Natural killer cell (primary cell): ENCODE measurements around the gene LRRC1. TPM values are rescaled to one million over a fixed set of nuclear protein-coding genes. Genes with fewer than 3 reads are reported as not detected.

Experiments used
- ATAC-seq, 3 donors: fragments of 150-1000 bp in 2 of 3; fragments of 200-7000 bp in 1 of 3; cut with Tn5 transposase; 1 replicate in 1 of 3; 2 replicates in 2 of 3; pipeline ENCODE4 v1.10.0; 2021; ENCODE audit warnings: mild to moderate bottlenecking in 2 of 3, moderate library complexity in 2 of 3
- DNase-seq, 2 donors: peaks; one replicate each; pipeline versions ENCODE4 v3.0.0 to v3.0.0-alpha.2; 2013 to 2021; ENCODE audit warnings: mixed read lengths in 1 of 2
- H3K27ac ChIP-seq: one replicate; pipeline ENCODE4 v1.5.1; 2013; ENCODE audit warnings: mild to moderate bottlenecking, low read length
- H3K27me3 ChIP-seq: one replicate; pipeline ENCODE4 v1.6.1; 2013; ENCODE audit warnings: low read length; ENCODE audit not compliant: control insufficient read depth, insufficient read depth
- H3K36me3 ChIP-seq: one replicate; pipeline ENCODE4 v1.6.1; 2013; ENCODE audit warnings: low read length; ENCODE audit not compliant: control insufficient read depth, insufficient read depth
- H3K4me1 ChIP-seq: one replicate; pipeline ENCODE4 v1.6.1; 2013; ENCODE audit warnings: low read length; ENCODE audit not compliant: control insufficient read depth, insufficient read depth
- H3K4me3 ChIP-seq: one replicate; pipeline ENCODE4 v1.5.1; 2013; ENCODE audit warnings: low read length
- H3K9me3 ChIP-seq: one replicate; pipeline ENCODE4 v1.6.1; 2013; ENCODE audit warnings: low read length; ENCODE audit not compliant: control insufficient read depth, insufficient read depth
- H3K27ac Mint-ChIP-seq, 2 donors: one replicate each; pipeline ENCODE4 v1.8.0; 2022; ENCODE audit warnings: mild to moderate bottlenecking in 2 of 2, mixed read lengths in 2 of 2, moderate library complexity in 1 of 2
- H3K27me3 Mint-ChIP-seq, 2 donors: one replicate each; pipeline ENCODE4 v1.8.0; 2022; ENCODE audit warnings: low read depth in 2 of 2, mixed read lengths in 2 of 2
- H3K36me3 Mint-ChIP-seq: one replicate; pipeline ENCODE4 v1.8.0; 2022; ENCODE audit warnings: mixed read lengths
- H3K4me1 Mint-ChIP-seq, 2 donors: one replicate each; pipeline ENCODE4 v1.8.0; 2022; ENCODE audit warnings: mixed read lengths in 2 of 2
- H3K4me3 Mint-ChIP-seq: one replicate; pipeline ENCODE4 v1.8.0; 2022; ENCODE audit warnings: mild to moderate bottlenecking, moderate library complexity, mixed read lengths
- H3K9me3 Mint-ChIP-seq, 2 donors: one replicate each; pipeline ENCODE4 v1.8.0; 2022; ENCODE audit warnings: mixed read lengths in 2 of 2
- CTCF ChIP-seq: fragments of 200-600 bp; IDR thresholded peaks from one replicate; pipeline ENCODE4 v1.8.0; 2022; ENCODE audit warnings: antibody characterized with exemption
- WGBS: methylation state at CpG from one replicate; pipeline ENCODE4 v1.1.7; 2013; ENCODE audit warnings: missing lambda C conversion rate; ENCODE audit not compliant: insufficient coverage; 5-methylcytosine and 5-hydroxymethylcytosine counted together
- intact Hi-C: fragments of 100-400 bp; cut with micrococcal nuclease; formaldehyde crosslinking; loops from one replicate; pipeline ENCODE4 v1.14.2; 2022
- total RNA-seq, 4 donors: library from RNA; stranded (reverse); fragments of 120-200 nt in 1 of 4; gene quantifications; one replicate each; pipeline versions ENCODE4 v1.2.3 to v1.2.4, GENCODE V29; 2013 to 2022

Gene LRRC1
- total RNA-seq, 3 donors from 2014 or later (not counting 1 experiment from before 2014, with no cell fraction given): 2.0 to 5.6 (median 3.7) TPM

- Mint-ChIP-seq H3K4me1 (peaks cover 5 to 9% of the 10 kb centered on the region in 2 donors), H3K4me3 (no peak overlapping the region), H3K36me3 (no peaks in the 10 kb centered on the region), H3K27me3 (no peaks in the 10 kb centered on the region), H3K9me3 (no peaks in the 10 kb centered on the region), H3K27ac (no peak overlapping the region)
- WGBS: 100% methylated on average over 2 of the region's 2 CpGs
- Histone ChIP-seq H3K36me3 (no peaks in the 10 kb centered on the region), H3K4me3 (no peak overlapping the region), H3K4me1 (no peaks in the 10 kb centered on the region), H3K27me3 (no peaks in the 10 kb centered on the region), H3K9me3 (no peaks in the 10 kb centered on the region), H3K27ac (no peak overlapping the region)
- ATAC-seq (no peak), DNase-seq (no peak)
- no peak for TF ChIP-seq CTCF
- intact Hi-C loops: no loop called here
Observed at GRCh38 chr6:53850527-53850926, 55.7 kb downstream of the LRRC1 start.

GRCh38 chr6:53851561-53851960 is 56.8 kb downstream of the LRRC1 start:
- H3K36me3 Mint-ChIP-seq: no peaks in the 10 kb centered on the region

GRCh38 chr6:53852805-53853204 is 58.0 kb downstream of the LRRC1 start:
- Mint-ChIP-seq H3K4me1 (peaks cover 5 to 9% of the 10 kb centered on the region in 2 donors), H3K27ac (no peak overlapping the region), H3K27me3 (no peaks in the 10 kb centered on the region), H3K36me3 (no peaks in the 10 kb centered on the region), H3K9me3 (no peaks in the 10 kb centered on the region), H3K4me3 (no peak overlapping the region)
- DNase-seq: no peak
- Histone ChIP-seq H3K27me3 (no peaks in the 10 kb centered on the region), H3K9me3 (no peaks in the 10 kb centered on the region), H3K4me1 (no peaks in the 10 kb centered on the region), H3K36me3 (no peaks in the 10 kb centered on the region), H3K4me3 (no peak overlapping the region), H3K27ac (no peak overlapping the region)
- no peak for TF ChIP-seq CTCF
- ATAC-seq: no peak
- intact Hi-C loops: no loop called here
- 97% methylated on average over 2 of the region's 2 CpGs for WGBS

More at GRCh38 chr6:53851561-53851960, 56.8 kb downstream of the LRRC1 start:
- H3K4me1 ChIP-seq: no peaks in the 10 kb centered on the region
- no peak overlapping the region for H3K4me3 ChIP-seq
- Mint-ChIP-seq H3K4me1 (peaks cover 5 to 9% of the 10 kb centered on the region in 2 donors), H3K4me3 (no peak overlapping the region), H3K27ac (no peak overlapping the region), H3K9me3 (no peaks in the 10 kb centered on the region), H3K27me3 (no peaks in the 10 kb centered on the region)
- ATAC-seq: no peak
- no peaks in the 10 kb centered on the region for H3K27me3 ChIP-seq
- H3K36me3 ChIP-seq: no peaks in the 10 kb centered on the region
- H3K9me3 ChIP-seq: no peaks in the 10 kb centered on the region
- intact Hi-C loops: no loop called here
- no peak for TF ChIP-seq CTCF
- DNase-seq: no peak
- no peak overlapping the region for H3K27ac ChIP-seq
- WGBS: 100% methylated on average over 1 of the region's 2 CpGs

GRCh38 chr6:53854843-53855567 is 60.2 kb downstream of the LRRC1 start:
- Histone ChIP-seq H3K4me1 (no peaks in the 10 kb centered on the region), H3K36me3 (no peaks in the 10 kb centered on the region), H3K27ac (no peak overlapping the region), H3K4me3 (no peak overlapping the region), H3K27me3 (no peaks in the 10 kb centered on the region), H3K9me3 (no peaks in the 10 kb centered on the region)
- Mint-ChIP-seq H3K36me3 (no peaks in the 10 kb centered on the region), H3K4me1 (peaks cover 5 to 9% of the 10 kb centered on the region in 2 donors), H3K27ac (no peak overlapping the region), H3K27me3 (no peaks in the 10 kb centered on the region), H3K4me3 (no peak overlapping the region), H3K9me3 (no peaks in the 10 kb centered on the region)
- peak in 1 of 2 donors; percentile 23 for DNase-seq
- 76% methylated on average over 4 of the region's 5 CpGs for WGBS
- TF ChIP-seq CTCF: no peak
- intact Hi-C loops: no loop called here
- ATAC-seq: no peak
